Liver (tissue), 9 donors: Measurements from ENCODE around the gene STAT5A. TPM values are rescaled to one million over a fixed set of nuclear protein-coding genes. Genes with fewer than 3 reads are reported as not detected.
A peak's percentile ranks its signal among the peaks of the same experiment; 100 is the strongest.

ENCODE experiments used
- DNase-seq: peaks from one replicate; pipeline ENCODE4 v3.0.0-alpha.2; 2017; ENCODE audit warnings: low spot score
- H3K27ac ChIP-seq, 2 donors: one replicate each; pipeline ENCODE4 v1.7.0; 2013; ENCODE audit warnings: inconsistent platforms in 2 of 2, low read length in 2 of 2, control low read depth in 1 of 2, low read depth in 1 of 2, mild to moderate bottlenecking in 1 of 2
- H3K27me3 ChIP-seq, 4 donors: one replicate each; pipeline versions ENCODE4 v1.6.1 to v1.7.0; 2013; ENCODE audit warnings: low read length in 3 of 4, inconsistent platforms in 1 of 4, mild to moderate bottlenecking in 1 of 4, moderate library complexity in 1 of 4; ENCODE audit not compliant: control insufficient read depth in 4 of 4, insufficient read depth in 4 of 4
- H3K36me3 ChIP-seq, 4 donors: one replicate each; pipeline versions ENCODE4 v1.6.1 to v1.7.0; 2013; ENCODE audit warnings: low read length in 3 of 4, mild to moderate bottlenecking in 3 of 4, low read depth in 1 of 4, moderate library complexity in 1 of 4; ENCODE audit not compliant: control insufficient read depth in 4 of 4, insufficient read depth in 3 of 4
- H3K4me1 ChIP-seq, 4 donors: one replicate each; pipeline versions ENCODE4 v1.6.1 to v1.7.0; 2013; ENCODE audit warnings: low read length in 3 of 4, mild to moderate bottlenecking in 3 of 4, moderate library complexity in 1 of 4; ENCODE audit not compliant: control insufficient read depth in 4 of 4, insufficient read depth in 4 of 4
- H3K4me3 ChIP-seq, 3 donors: one replicate each; pipeline versions ENCODE4 v1.6.1 to v1.7.0; 2013; ENCODE audit warnings: low read length in 3 of 3, control low read depth in 1 of 3, low read depth in 1 of 3, mild to moderate bottlenecking in 1 of 3
- H3K9ac ChIP-seq, 2 donors: one replicate each; pipeline ENCODE4 v1.7.0; 2013; ENCODE audit warnings: low read length in 2 of 2, mild to moderate bottlenecking in 2 of 2, moderate library complexity in 2 of 2, control low read depth in 1 of 2, low read depth in 1 of 2
- H3K9me3 ChIP-seq, 4 donors: one replicate each; pipeline versions ENCODE4 v1.6.1 to v1.7.0; 2013; ENCODE audit warnings: low read length in 3 of 4; ENCODE audit not compliant: control insufficient read depth in 4 of 4
- EGR1 ChIP-seq, 2 donors: IDR thresholded peaks; 2 replicates each; pipeline ENCODE4 v1.6.1; 2016 to 2018; ENCODE audit warnings: antibody characterized with exemption in 2 of 2, low read depth in 2 of 2
- FOXA1 ChIP-seq: IDR thresholded peaks from 2 replicates; pipeline ENCODE4 v1.6.1; 2016; ENCODE audit warnings: antibody characterized with exemption
- GABPA ChIP-seq, 2 donors: IDR thresholded peaks in 1 of 2; conservative IDR thresholded peaks in 1 of 2; 2 replicates each; pipeline ENCODE4 v1.6.1; 2016; ENCODE audit warnings: antibody characterized with exemption in 2 of 2, mild to moderate bottlenecking in 1 of 2, moderate library complexity in 1 of 2
- HNF4A ChIP-seq, 2 donors: conservative IDR thresholded peaks; 2 replicates each; pipeline ENCODE4 v1.6.1; 2016; ENCODE audit warnings: antibody characterized with exemption in 2 of 2, mild to moderate bottlenecking in 2 of 2
- HNF4G ChIP-seq: IDR thresholded peaks from 2 replicates; pipeline ENCODE4 v1.6.1; 2016; ENCODE audit warnings: antibody characterized with exemption
- JUND ChIP-seq, 2 donors: IDR thresholded peaks; 2 replicates each; pipeline ENCODE4 v1.6.1; 2016; ENCODE audit warnings: antibody characterized with exemption in 2 of 2
- RAD21 ChIP-seq, 2 donors: IDR thresholded peaks; 2 replicates each; pipeline ENCODE4 v1.6.1; 2016; ENCODE audit warnings: antibody characterized with exemption in 2 of 2, mild to moderate bottlenecking in 2 of 2
- RXRA ChIP-seq, 2 donors: IDR thresholded peaks; 2 replicates each; pipeline ENCODE4 v1.6.1; 2017 to 2018; ENCODE audit warnings: antibody characterized with exemption in 2 of 2, mild to moderate bottlenecking in 1 of 2
- TAF1 ChIP-seq: conservative IDR thresholded peaks from 2 replicates; pipeline ENCODE4 v1.6.1; 2016; ENCODE audit warnings: antibody characterized with exemption, mild to moderate bottlenecking
- YY1 ChIP-seq: IDR thresholded peaks from 2 replicates; pipeline ENCODE4 v1.6.1; 2016; ENCODE audit warnings: antibody characterized with exemption, mild to moderate bottlenecking
- WGBS: extraction: QIAGEN DNeasy Blood & Tissue Kit; methylation state at CpG from one replicate; pipeline ENCODE4 v1.1.7; 2013; 5-methylcytosine and 5-hydroxymethylcytosine counted together
- polyA plus RNA-seq, 2 donors: library from polyadenylated mRNA; stranded (reverse) in 1 of 2; unstranded in 1 of 2; fragments of 200-250 nt in 1 of 2; fragments of >200 nt in 1 of 2; fragmentation: Nextera tagmentation in 1 of 2; extraction: Ambion mirVana in 1 of 2; gene quantifications; one replicate each; pipeline versions ENCODE4 v1.2.1 to v1.2.3, GENCODE V29; 2013 to 2015
- total RNA-seq, 2 donors: library from RNA; depleted of rRNA; stranded (reverse); fragments of >200 nt; gene quantifications; one replicate each; pipeline ENCODE4 v1.2.3, GENCODE V29; 2014
- TF ChIP-seq, protein P1 (sequence below): fragments of 150-350 bp; IDR thresholded peaks from 2 replicates; pipeline ENCODE4 v1.5.1; 2017; ENCODE audit warnings: improper control_type of control experiment, low read depth, low read length; ENCODE audit not compliant: missing input control
- TF ChIP-seq, protein P2 (sequence below): IDR thresholded peaks from 2 replicates; pipeline ENCODE4 v1.6.1; 2016; ENCODE audit warnings: antibody characterized with exemption
- TF ChIP-seq, protein P3 (sequence below): IDR thresholded peaks from 2 replicates; pipeline ENCODE4 v1.6.1; 2016; ENCODE audit warnings: antibody characterized with exemption
- TF ChIP-seq, protein P4 (sequence below): IDR thresholded peaks from 2 replicates; pipeline ENCODE4 v1.6.1; 2016; ENCODE audit warnings: antibody characterized with exemption, mild to moderate bottlenecking
- TF ChIP-seq, protein P5 (sequence below): IDR thresholded peaks from 2 replicates; pipeline ENCODE4 v1.6.1; 2016; ENCODE audit warnings: antibody characterized with exemption
- donor health status: healthy.
- donor health status: healthy.
- donor health status: healthy.
- donor health status: healthy.
- donor health status: healthy.

Gene STAT5A
- total and polyA plus RNA-seq, 4 donors = 1.7 to 37.7 (median 8.9) TPM

DNA sequence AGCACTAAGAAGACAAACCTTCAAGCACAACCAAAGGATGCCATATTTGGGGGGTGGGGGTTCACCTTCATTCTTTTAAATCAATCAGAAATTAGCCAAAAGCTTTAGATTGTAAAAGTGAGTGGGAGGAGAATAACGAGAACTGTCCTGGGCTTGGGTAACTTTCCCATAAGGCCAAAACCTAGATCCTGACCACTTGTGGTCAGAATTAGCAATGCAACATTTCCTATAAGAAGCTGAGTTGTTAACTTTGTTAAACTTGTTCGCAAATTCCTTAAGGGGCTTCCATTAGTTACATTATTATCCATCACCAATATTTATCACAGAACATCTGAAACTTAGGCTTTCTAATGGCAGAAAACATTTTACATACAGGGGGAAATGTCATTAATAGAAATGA is 37.2 kb upstream of the STAT5A start (continued):
- TF ChIP-seq, protein P1, sequence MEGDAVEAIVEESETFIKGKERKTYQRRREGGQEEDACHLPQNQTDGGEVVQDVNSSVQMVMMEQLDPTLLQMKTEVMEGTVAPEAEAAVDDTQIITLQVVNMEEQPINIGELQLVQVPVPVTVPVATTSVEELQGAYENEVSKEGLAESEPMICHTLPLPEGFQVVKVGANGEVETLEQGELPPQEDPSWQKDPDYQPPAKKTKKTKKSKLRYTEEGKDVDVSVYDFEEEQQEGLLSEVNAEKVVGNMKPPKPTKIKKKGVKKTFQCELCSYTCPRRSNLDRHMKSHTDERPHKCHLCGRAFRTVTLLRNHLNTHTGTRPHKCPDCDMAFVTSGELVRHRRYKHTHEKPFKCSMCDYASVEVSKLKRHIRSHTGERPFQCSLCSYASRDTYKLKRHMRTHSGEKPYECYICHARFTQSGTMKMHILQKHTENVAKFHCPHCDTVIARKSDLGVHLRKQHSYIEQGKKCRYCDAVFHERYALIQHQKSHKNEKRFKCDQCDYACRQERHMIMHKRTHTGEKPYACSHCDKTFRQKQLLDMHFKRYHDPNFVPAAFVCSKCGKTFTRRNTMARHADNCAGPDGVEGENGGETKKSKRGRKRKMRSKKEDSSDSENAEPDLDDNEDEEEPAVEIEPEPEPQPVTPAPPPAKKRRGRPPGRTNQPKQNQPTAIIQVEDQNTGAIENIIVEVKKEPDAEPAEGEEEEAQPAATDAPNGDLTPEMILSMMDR = peak; percentile 42
- peak; percentile 61 to 72 for TF ChIP-seq RAD21 (IDR thresholded peaks at IDR 0.05)

DNA sequence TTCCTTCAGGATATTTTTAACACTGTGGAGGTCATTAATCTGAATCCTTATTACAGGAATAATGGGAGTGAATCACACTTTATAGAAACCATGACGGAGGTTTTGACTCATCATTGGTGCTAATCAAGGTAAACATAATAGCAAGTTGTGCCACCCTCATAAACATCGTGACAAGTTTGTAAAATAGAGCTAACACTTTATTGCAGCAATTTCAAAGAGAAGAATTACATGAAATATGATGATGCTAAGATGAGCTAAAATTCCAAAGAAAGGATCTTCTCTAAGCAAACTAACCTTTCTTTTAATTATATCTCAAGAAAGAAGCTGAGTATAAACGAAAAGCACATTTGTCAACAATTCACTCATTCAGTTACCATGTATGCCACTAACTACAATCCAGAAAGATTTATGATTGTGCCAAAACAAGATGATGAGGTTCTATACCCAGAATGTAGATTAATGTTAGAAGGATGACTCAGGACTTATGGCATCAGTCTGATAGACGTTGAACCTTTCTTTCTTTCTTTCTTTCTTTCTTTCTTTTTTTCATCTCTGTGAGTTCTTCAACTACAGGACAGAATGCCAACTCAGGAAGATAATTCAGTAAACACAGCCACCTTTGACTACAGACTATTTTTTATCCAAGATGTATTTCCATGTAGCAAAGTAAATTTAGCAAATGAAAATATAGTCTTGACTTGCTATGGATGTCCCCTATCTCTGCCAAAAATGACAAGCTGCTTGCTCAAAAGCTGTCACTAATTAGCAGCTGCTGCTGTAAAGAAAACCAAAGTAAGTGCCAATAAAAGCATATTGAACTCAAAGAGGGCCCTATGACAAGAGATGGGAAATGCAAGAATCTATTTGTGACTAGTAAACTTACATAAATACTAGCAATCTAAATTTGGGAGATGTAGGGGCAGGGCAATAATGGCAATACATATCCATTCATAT is 35.4 kb upstream of the STAT5A start:
- no peak overlapping the region for H3K4me3 ChIP-seq
- WGBS = 71% methylated on average over 4 of the region's 4 CpGs
- H3K36me3 ChIP-seq = no peaks in the 10 kb centered on the region
- no peaks in the 10 kb centered on the region for H3K27me3 ChIP-seq
- H3K9ac ChIP-seq = no peak overlapping the region
- H3K4me1 ChIP-seq = peaks cover 4 to 14% (median 6%) of the 10 kb centered on the region in 4 donors
- no peak for DNase-seq
- TF ChIP-seq FOXA1 (no peak), JUND (IDR thresholded peaks at IDR 0.05) (no peak), RXRA (IDR thresholded peaks at IDR 0.05) (no peak), EGR1 (IDR thresholded peaks at IDR 0.05; ENCODE audit: low read depth in 2 of 2) (no peak)
- TF ChIP-seq, protein P2, sequence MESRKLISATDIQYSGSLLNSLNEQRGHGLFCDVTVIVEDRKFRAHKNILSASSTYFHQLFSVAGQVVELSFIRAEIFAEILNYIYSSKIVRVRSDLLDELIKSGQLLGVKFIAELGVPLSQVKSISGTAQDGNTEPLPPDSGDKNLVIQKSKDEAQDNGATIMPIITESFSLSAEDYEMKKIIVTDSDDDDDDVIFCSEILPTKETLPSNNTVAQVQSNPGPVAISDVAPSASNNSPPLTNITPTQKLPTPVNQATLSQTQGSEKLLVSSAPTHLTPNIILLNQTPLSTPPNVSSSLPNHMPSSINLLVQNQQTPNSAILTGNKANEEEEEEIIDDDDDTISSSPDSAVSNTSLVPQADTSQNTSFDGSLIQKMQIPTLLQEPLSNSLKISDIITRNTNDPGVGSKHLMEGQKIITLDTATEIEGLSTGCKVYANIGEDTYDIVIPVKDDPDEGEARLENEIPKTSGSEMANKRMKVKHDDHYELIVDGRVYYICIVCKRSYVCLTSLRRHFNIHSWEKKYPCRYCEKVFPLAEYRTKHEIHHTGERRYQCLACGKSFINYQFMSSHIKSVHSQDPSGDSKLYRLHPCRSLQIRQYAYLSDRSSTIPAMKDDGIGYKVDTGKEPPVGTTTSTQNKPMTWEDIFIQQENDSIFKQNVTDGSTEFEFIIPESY = no peak
- TF ChIP-seq, protein P1 = no peak
- H3K9me3 ChIP-seq = no peaks in the 10 kb centered on the region
- H3K27ac ChIP-seq = peak overlapping the region in 1 of 2 donors; percentile 31

DNA sequence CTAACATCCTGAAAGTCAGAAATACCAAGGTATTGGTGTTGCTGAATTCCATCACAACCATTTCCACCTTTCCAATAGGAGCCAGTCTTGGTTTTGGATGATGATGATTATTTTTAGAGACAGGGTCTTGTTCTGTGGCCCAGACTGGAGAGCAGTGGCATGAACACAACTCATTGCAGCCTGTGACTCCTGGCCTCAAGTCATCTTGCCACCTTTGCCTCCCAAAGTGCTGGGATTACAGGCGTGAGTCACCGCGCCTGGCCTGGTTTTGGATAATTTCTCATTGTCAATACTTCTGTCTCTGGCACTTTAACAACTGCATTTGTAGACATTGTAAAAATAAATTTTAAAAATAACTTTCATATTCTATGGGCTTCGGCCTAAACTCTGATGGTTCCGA is 34.7 kb upstream of the STAT5A start:
- Histone ChIP-seq H3K27me3 (no peaks in the 10 kb centered on the region), H3K4me1 (peaks cover 0 to 7% (median 3%) of the 10 kb centered on the region in 4 donors), H3K36me3 (no peaks in the 10 kb centered on the region), H3K4me3 (no peak overlapping the region), H3K27ac (peak overlapping the region in 1 of 2 donors; percentile 31), H3K9me3 (no peaks in the 10 kb centered on the region), H3K9ac (no peak overlapping the region)
- 99% methylated on average over 5 of the region's 5 CpGs for WGBS
- DNase-seq = no peak
- TF ChIP-seq HNF4G (no peak), JUND (IDR thresholded peaks at IDR 0.05) (no peak), FOXA1 (no peak), HNF4A (conservative IDR thresholded peaks at IDR 0.05) (no peak), TAF1 (no peak), YY1 (no peak), GABPA (IDR thresholded peaks at IDR 0.05 in 1 of 2, conservative IDR thresholded peaks at IDR 0.05 in 1 of 2) (no peak)
- TF ChIP-seq, protein P3, sequence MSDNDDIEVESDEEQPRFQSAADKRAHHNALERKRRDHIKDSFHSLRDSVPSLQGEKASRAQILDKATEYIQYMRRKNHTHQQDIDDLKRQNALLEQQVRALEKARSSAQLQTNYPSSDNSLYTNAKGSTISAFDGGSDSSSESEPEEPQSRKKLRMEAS = no peak
- TF ChIP-seq, protein P4, sequence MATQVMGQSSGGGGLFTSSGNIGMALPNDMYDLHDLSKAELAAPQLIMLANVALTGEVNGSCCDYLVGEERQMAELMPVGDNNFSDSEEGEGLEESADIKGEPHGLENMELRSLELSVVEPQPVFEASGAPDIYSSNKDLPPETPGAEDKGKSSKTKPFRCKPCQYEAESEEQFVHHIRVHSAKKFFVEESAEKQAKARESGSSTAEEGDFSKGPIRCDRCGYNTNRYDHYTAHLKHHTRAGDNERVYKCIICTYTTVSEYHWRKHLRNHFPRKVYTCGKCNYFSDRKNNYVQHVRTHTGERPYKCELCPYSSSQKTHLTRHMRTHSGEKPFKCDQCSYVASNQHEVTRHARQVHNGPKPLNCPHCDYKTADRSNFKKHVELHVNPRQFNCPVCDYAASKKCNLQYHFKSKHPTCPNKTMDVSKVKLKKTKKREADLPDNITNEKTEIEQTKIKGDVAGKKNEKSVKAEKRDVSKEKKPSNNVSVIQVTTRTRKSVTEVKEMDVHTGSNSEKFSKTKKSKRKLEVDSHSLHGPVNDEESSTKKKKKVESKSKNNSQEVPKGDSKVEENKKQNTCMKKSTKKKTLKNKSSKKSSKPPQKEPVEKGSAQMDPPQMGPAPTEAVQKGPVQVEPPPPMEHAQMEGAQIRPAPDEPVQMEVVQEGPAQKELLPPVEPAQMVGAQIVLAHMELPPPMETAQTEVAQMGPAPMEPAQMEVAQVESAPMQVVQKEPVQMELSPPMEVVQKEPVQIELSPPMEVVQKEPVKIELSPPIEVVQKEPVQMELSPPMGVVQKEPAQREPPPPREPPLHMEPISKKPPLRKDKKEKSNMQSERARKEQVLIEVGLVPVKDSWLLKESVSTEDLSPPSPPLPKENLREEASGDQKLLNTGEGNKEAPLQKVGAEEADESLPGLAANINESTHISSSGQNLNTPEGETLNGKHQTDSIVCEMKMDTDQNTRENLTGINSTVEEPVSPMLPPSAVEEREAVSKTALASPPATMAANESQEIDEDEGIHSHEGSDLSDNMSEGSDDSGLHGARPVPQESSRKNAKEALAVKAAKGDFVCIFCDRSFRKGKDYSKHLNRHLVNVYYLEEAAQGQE = no peak
- TF ChIP-seq, protein P1 = no peak
- TF ChIP-seq, protein P5, sequence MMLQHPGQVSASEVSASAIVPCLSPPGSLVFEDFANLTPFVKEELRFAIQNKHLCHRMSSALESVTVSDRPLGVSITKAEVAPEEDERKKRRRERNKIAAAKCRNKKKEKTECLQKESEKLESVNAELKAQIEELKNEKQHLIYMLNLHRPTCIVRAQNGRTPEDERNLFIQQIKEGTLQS = no peak
